Gastrocnemius medialis (tissue), 4 donors: ENCODE data around the gene DNAJC17.

Experiments used
- POLR2A ChIP-seq, 2 donors: fragments of 450-650 bp; IDR thresholded peaks; one replicate each; pipeline ENCODE4 v1.6.1; 2017; ENCODE audit warnings: antibody characterized with exemption in 2 of 2, mild to moderate bottlenecking in 2 of 2, moderate library complexity in 2 of 2
- TF ChIP-seq, protein P1 (sequence below), 5 experiments: fragments of 450-650 bp in 3 of 5; fragments of 200-600 bp in 2 of 5; sonication (generic) in 2 of 5; IDR thresholded peaks in 4 of 5; conservative IDR thresholded peaks in 1 of 5; 1 replicate in 4 of 5; 2 replicates in 1 of 5; pipeline ENCODE4 v1.5.1; 2016 to 2019; ENCODE audit warnings: antibody characterized with exemption in 5 of 5, mild to moderate bottlenecking in 3 of 5, moderate library complexity in 3 of 5

DNA sequence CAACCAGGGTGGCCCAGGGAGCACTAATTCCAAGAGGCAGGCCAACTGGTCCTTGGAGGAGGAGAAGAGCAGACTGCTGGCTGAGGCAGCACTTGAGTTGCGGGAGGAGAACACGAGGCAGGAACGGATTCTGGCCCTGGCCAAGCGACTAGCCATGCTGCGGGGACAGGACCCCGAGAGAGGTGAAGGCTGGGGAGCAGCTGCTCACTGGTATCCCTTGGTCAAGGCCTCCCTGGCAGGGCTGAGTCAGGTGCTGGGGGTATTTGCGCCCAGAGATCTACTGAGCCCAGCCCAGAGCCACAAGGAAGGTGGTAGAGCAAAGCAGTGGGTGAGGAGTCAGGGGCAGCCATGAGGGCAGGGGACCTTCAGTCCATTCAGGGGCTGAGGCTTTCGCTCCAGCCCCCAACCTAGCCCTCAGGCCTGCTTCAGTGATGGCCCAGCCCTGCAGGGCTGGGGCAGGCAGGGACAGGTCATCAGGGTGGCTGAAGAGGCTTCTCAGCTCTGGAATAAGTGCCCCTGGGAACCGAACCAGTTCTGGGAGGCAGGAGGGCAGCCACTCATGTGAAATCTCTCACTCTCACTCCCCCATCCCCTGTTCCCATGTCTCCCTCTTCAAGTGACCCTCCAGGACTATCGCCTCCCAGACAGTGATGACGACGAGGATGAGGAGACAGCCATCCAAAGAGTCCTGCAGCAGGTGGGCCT is 5.6 kb upstream of the DNAJC17 start:
- TF ChIP-seq, protein P1, sequence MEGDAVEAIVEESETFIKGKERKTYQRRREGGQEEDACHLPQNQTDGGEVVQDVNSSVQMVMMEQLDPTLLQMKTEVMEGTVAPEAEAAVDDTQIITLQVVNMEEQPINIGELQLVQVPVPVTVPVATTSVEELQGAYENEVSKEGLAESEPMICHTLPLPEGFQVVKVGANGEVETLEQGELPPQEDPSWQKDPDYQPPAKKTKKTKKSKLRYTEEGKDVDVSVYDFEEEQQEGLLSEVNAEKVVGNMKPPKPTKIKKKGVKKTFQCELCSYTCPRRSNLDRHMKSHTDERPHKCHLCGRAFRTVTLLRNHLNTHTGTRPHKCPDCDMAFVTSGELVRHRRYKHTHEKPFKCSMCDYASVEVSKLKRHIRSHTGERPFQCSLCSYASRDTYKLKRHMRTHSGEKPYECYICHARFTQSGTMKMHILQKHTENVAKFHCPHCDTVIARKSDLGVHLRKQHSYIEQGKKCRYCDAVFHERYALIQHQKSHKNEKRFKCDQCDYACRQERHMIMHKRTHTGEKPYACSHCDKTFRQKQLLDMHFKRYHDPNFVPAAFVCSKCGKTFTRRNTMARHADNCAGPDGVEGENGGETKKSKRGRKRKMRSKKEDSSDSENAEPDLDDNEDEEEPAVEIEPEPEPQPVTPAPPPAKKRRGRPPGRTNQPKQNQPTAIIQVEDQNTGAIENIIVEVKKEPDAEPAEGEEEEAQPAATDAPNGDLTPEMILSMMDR (IDR thresholded peaks at IDR 0.05 in 4 of 5, conservative IDR thresholded peaks at IDR 0.05 in 1 of 5), result no peak
- no peak for TF ChIP-seq POLR2A (IDR thresholded peaks at IDR 0.05)
